Activated CD4-positive, alpha-beta T cell treated with anti-CD3 and anti-CD28 coated beads, Interleukin-2, amount 10 ng/mL, durations not matched to agents 7 days and 5 days (primary cell): ENCODE results near the gene ANLN. TPM values are rescaled to one million over a fixed set of nuclear protein-coding genes. Genes with fewer than 3 reads are reported as not detected.
"Not testable (repeated sequence)": the region's sequence is repeated elsewhere in the genome, so short reads cannot be mapped to it uniquely, and the experiment has no call there.

Experiments used
- CTCF ChIA-PET: fragments of 350-600 bp; sonication (Branson Sonifier 250); formaldehyde crosslinking; loops from one replicate; lab custom pipeline; 2021; ENCODE audit warnings: antibody characterized with exemption; lab: Charles Lee
- POLR2A ChIA-PET: fragments of 350-600 bp; sonication (Branson Sonifier 250); formaldehyde crosslinking; loops from one replicate; lab custom pipeline; 2021; ENCODE audit warnings: antibody characterized with exemption; lab: Charles Lee
- DNase-seq: peaks from one replicate; pipeline ENCODE4 v3.0.0-alpha.2; 2020
- H3K27ac Mint-ChIP-seq: one replicate; pipeline ENCODE4 v1.8.0; 2021; ENCODE audit warnings: mild to moderate bottlenecking, moderate library complexity, mixed read lengths
- H3K27me3 Mint-ChIP-seq: one replicate; pipeline ENCODE4 v1.8.0; 2021; ENCODE audit warnings: mixed read lengths
- H3K36me3 Mint-ChIP-seq: one replicate; pipeline ENCODE4 v1.8.0; 2021; ENCODE audit warnings: low read depth, mixed read lengths
- H3K4me1 Mint-ChIP-seq: one replicate; pipeline ENCODE4 v1.8.0; 2021; ENCODE audit warnings: mixed read lengths
- H3K4me3 Mint-ChIP-seq: one replicate; pipeline ENCODE4 v1.8.0; 2021; ENCODE audit warnings: mild to moderate bottlenecking, moderate library complexity, mixed read lengths
- H3K9me3 Mint-ChIP-seq: one replicate; pipeline ENCODE4 v1.8.0; 2021; ENCODE audit warnings: mixed read lengths
- total RNA-seq, 2 experiments: library from RNA; stranded (reverse); gene quantifications; one replicate each; pipeline ENCODE4 v1.2.3, GENCODE V29; 2021

The ANLN gene
- total RNA-seq, 2 experiments from 2014 or later, result 87.9 to 100 TPM

DNA sequence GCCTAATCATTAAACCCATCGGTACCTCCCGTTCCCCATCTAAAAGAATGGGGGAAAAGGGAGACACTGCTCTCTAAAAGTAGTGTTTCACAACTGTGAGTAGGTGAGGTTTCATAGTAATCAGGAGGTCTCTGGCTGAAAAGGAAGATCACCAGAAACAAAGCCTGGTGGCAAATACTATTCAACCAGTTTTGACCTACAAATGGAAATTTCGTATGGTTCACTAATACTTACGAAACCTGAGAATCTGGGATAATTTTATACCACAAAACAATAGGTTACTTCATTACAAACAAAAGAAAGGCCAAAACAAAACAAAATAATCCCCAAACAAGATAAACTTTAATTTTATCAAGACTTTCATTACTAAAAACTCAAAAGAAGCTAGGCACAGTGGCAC, 28.4 kb upstream of the ANLN start:
- ChIA-PET CTCF (interaction anchor here (1.7 kb wide), 1 partner anchor 42 kb away, joined by 5 read pairs; no protein-coding TSS in a partner anchor), POLR2A (no interaction called here)
- Mint-ChIP-seq H3K9me3 (no peaks in the 10 kb centered on the region), H3K36me3 (no peaks in the 10 kb centered on the region), H3K27ac (no peak overlapping the region), H3K27me3 (peaks cover 24% of the 10 kb centered on the region), H3K4me1 (peaks cover under 1% of the 10 kb centered on the region), H3K4me3 (no peak overlapping the region)
- no peak for DNase-seq

DNA sequence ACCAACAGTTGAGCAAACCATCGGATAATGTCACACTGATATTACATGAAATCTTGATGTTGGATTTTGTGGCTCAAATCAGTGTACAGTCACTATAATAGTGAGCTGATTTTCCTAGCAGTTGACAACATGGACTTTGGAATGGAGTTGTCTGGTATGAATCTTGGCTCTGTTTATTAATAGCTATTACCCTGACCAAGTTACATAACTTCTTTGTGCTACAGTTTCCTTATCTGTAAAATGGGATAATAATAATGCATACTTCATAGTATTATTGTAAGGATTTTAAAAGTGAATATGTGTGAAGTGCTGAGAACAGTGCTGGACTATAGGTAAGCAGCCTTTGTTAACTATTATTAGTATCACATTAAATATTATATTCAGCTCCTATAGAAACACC, 26.1 kb upstream of the ANLN start:
- Mint-ChIP-seq H3K27me3 (peaks cover 32% of the 10 kb centered on the region), H3K9me3 (no peaks in the 10 kb centered on the region), H3K4me1 (peaks cover 10% of the 10 kb centered on the region), H3K27ac (no peak overlapping the region), H3K4me3 (no peak overlapping the region), H3K36me3 (no peaks in the 10 kb centered on the region)
- CTCF ChIA-PET, result no interaction called here
- no peak for DNase-seq
- POLR2A ChIA-PET, result no interaction called here

DNA sequence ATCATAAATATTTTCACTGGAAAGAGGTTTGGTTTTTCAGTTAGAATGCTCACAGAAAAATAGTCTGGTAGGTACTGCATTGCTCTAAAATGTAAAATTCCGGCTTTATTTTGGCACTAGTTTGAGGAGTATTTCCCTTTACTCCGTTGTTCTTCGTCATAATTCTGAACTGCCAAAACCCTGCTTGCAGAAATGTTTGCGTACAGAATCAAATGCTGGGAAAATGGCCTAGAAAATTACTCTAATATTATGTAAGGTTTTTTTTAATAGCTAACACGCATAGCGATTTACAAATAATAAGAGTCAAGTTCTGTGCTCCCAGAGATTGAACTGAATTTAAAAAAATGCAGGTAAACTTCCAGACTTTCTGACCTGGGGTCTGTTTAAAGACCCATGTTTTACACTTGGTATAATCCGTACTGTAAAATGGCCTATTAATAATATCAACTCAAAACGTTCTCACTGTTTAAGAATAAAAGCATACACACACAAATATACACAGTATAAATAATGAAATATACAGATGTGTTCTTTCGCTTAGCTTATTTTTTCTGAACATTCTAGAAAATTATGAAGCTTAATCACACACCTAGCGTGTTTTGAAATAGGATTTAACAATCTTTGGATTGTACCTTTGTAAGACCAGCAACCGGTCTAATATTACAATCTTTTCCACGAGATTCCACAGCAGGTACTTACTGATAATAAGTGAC, 23.5 kb upstream of the ANLN start:
- H3K4me1 Mint-ChIP-seq, result peaks cover 12% of the 10 kb centered on the region
- POLR2A ChIA-PET, result no interaction called here
- H3K9me3 Mint-ChIP-seq, result no peaks in the 10 kb centered on the region
- CTCF ChIA-PET, result interaction anchor here (1.2 to 2.1 kb wide), 6 partner anchors 8 to 75 kb away, joined by 4 to 10 read pairs (median 8); partner anchors contain the start of gene ANLN
- no peaks in the 10 kb centered on the region for H3K36me3 Mint-ChIP-seq
- DNase-seq, result no peak
- H3K27ac Mint-ChIP-seq, result peak overlapping the region; percentile 19
- H3K27me3 Mint-ChIP-seq, result peaks cover 42% of the 10 kb centered on the region
- H3K4me3 Mint-ChIP-seq, result peak overlapping the region; percentile 80

DNA sequence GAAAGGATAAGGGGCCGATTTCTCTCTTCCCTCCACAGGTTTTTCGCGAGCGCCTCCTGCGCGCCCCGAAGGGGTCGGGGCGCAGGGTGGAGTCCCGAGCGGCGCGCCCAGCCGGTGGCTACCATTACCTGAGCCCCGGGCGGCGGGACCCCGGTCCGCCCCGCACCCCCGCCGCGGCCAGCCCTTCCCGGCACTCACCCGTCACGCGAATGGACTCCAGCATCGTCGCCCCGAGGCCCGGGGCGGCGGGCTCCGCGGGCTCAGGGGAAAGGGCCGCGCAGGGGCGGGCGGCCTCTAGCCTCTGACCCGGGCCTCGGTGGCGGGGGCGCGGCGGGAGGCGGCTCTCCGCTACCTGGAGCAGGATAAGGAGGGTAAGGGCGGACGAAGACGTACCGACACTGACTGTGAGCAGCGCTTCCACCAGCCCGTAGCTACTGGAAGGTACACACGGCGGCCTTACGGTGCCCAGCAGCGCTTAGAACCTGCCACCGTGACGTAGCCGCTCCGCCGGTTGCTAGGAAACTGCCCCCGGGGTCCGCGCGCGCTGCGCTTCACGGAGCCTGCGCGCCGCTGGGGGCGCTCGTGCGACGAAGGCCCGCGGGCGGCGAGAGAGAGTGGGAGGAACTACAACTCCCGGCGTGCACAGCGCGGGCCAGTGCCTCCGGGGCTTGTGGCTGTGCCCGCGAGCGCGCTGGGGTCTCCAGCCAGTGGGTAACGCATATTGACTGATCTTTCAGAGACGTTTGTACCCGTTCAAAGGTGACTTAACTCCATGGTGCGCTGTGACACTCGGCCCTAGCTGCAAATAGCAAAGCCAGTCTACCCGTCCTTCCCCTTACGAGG, 22.7 kb upstream of the ANLN start:
- Mint-ChIP-seq H3K4me3 (peak overlapping the region; percentile 92), H3K36me3 (no peaks in the 10 kb centered on the region), H3K4me1 (peaks cover 12% of the 10 kb centered on the region), H3K27ac (peak overlapping the region; percentile 78), H3K27me3 (peaks cover 43% of the 10 kb centered on the region), H3K9me3 (no peaks in the 10 kb centered on the region)
- ChIA-PET CTCF (interaction anchor here (0.5 to 2.1 kb wide), 12 partner anchors 9 to 258 kb away, joined by 3 to 13 read pairs (median 4); partner anchors contain the start of gene ANLN), POLR2A (no interaction called here)
- DNase-seq, result peak; percentile 91

DNA sequence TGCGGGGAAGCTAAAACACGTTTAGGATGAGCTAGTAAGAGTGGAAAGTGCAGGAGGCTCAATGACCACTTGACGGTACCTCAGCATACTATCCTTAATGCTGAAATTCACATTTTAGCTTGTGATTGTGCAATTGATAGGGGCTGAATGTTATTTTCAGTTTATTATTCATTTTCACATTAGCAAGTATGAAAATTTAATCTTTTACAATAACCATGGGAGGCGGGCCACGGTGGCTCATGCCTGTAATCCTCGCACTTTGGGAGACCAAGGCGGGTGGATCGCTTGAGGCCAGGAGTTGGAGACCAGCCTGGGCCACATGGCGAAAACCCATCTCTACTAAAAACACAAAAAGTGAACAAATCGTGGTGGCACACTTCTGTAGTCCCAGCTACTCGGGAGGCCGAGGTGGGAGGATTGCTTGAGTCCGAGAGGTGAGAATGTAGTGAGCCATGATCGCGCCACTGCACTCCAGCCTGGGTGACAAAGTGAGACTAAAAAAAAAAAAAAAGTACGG, 22.0 kb upstream of the ANLN start:
- POLR2A ChIA-PET, result no interaction called here
- Mint-ChIP-seq H3K27ac (peak overlapping the region; percentile 78), H3K36me3 (no peaks in the 10 kb centered on the region), H3K4me1 (peaks cover 12% of the 10 kb centered on the region), H3K9me3 (no peaks in the 10 kb centered on the region), H3K4me3 (peak overlapping the region; percentile 92), H3K27me3 (peaks cover 45% of the 10 kb centered on the region)
- CTCF ChIA-PET, result interaction anchor here (0.5 to 2.1 kb wide), 14 partner anchors 8 to 257 kb away, joined by 3 to 13 read pairs (median 4); partner anchors contain the start of gene ANLN
- DNase-seq, result no peak

DNA sequence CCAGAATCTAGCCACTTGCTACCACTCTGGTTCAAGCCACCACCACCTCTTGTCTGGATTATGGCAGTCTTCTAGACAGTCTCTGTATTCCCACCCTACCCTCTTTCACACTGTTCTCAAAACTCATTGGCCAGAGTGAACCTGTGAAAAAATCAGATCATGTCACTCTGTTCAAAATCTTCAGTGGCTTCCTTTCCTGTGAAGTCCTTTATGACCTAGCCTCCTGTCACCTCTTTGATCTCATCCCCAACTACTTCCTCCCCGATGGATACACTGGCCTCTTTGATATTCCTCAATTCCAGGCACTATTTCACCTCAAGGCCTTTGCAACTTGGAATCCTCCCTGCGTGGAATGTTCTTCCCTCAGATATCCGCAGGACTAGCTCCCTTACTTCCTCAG, 21.2 kb upstream of the ANLN start:
- H3K27me3 Mint-ChIP-seq, result peaks cover 45% of the 10 kb centered on the region
- H3K4me3 Mint-ChIP-seq, result peak overlapping the region; percentile 20
- no peaks in the 10 kb centered on the region for H3K9me3 Mint-ChIP-seq
- no peak overlapping the region for H3K27ac Mint-ChIP-seq
- POLR2A ChIA-PET, result no interaction called here
- CTCF ChIA-PET, result interaction anchor here (0.6 to 2.1 kb wide), 5 partner anchors 9 to 93 kb away, joined by 3 to 13 read pairs (median 6); partner anchors contain the start of gene ANLN
- no peak for DNase-seq
- H3K36me3 Mint-ChIP-seq, result no peaks in the 10 kb centered on the region
- peaks cover 12% of the 10 kb centered on the region for H3K4me1 Mint-ChIP-seq

DNA sequence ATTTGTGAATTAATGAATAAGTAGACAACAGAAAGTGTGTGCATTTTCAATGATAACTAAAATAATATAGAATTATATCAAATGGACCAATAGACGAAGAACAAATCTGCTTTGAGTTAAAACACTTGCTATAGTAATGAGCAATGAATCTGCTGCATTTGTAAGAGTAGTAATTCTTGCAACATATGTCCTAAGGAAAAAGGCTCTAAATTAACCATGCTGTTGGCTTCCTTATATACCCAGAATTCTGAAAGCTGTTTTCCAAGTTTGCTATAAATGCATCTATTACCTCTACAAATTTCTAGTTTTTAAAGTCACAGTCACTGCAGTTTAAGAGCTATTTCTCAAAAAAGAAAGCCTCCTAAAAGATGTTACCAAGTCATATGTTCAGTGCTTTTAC, 20.5 kb upstream of the ANLN start:
- CTCF ChIA-PET, result no interaction called here

DNA sequence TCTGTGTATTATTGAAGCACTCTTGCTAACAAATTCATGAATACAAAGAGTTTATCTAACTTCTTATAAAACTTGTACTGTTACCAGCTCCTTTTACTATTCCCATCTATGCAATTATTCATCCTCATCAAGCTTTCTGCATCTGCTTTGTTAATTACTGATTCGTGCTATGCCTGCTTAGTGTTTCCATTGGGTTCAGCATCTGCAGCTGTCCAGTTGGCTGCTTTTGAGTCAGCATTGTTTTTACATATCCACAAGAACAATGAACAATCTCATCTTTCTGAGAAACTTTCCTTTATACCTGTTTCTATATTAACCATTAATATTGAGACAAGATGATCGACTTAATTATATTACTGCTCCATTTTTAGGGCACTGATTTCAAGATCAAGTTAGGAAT, 19.6 kb upstream of the ANLN start:
- DNase-seq, result no peak
- no peaks in the 10 kb centered on the region for H3K36me3 Mint-ChIP-seq
- H3K4me3 Mint-ChIP-seq, result no peak overlapping the region
- H3K9me3 Mint-ChIP-seq, result no peaks in the 10 kb centered on the region
- POLR2A ChIA-PET, result no interaction called here
- peaks cover 39% of the 10 kb centered on the region for H3K27me3 Mint-ChIP-seq
- no peak overlapping the region for H3K27ac Mint-ChIP-seq
- peaks cover 12% of the 10 kb centered on the region for H3K4me1 Mint-ChIP-seq
- CTCF ChIA-PET, result no interaction called here

More for the DNA sequence above, 20.5 kb upstream of the ANLN start:
- H3K4me1 Mint-ChIP-seq, result peaks cover 12% of the 10 kb centered on the region
- no peak overlapping the region for H3K27ac Mint-ChIP-seq
- no peaks in the 10 kb centered on the region for H3K9me3 Mint-ChIP-seq
- no peak overlapping the region for H3K4me3 Mint-ChIP-seq
- H3K27me3 Mint-ChIP-seq, result peaks cover 45% of the 10 kb centered on the region
- POLR2A ChIA-PET, result no interaction called here
- no peak for DNase-seq
- H3K36me3 Mint-ChIP-seq, result no peaks in the 10 kb centered on the region

DNA sequence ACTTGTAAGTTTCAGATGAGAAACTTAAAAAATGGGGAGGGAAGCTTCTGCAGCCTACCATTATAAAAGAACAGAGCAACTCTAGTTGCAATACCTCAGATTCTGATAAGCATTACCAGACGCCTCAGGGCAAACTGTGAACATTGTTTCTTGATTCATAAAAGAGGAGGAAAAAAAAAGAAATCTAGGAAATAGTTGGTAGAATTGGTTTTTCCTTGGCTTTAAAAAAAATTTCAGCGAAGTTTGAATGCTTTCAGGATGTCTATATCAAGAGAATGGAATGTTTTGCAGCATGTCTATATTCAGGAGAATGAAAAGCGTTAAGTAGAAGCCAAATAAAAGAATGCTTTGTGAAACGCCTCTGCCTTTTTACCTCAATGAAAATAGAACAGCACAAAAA, 17.5 kb upstream of the ANLN start:
- ChIA-PET CTCF (no interaction called here), POLR2A (no interaction called here)
- peaks cover 36% of the 10 kb centered on the region for H3K27me3 Mint-ChIP-seq
- no peak overlapping the region for H3K27ac Mint-ChIP-seq
- peaks cover 9% of the 10 kb centered on the region for H3K4me1 Mint-ChIP-seq
- H3K9me3 Mint-ChIP-seq, result peaks cover 2% of the 10 kb centered on the region
- H3K36me3 Mint-ChIP-seq, result peaks cover 2% of the 10 kb centered on the region
- no peak overlapping the region for H3K4me3 Mint-ChIP-seq
- no peak for DNase-seq

DNA sequence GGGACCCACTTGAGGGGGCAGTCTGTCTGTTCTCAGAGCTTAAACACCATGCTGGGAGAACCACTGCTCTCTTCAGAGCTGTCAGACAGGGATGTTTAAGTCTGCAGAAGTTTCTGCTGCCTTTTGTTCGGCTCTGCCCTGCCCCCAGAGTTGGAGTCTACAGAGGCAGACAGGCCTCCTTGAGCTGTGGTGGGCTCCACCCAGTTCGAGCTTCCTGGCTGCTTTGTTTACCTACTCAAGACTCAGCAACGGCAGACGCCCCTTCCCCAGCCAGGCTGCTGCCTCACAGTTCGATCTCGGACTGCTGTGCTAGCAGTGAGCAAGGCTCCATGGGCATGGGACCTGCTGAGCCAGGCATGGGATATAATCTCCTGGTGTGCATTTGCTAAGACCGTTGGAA, 11.1 kb upstream of the ANLN start:
- Mint-ChIP-seq H3K27me3 (peaks cover 17% of the 10 kb centered on the region), H3K4me1 (peaks cover 17% of the 10 kb centered on the region), H3K27ac (peak overlapping the region; percentile 14), H3K9me3 (peaks cover 17% of the 10 kb centered on the region)
- H3K36me3 Mint-ChIP-seq, POLR2A ChIA-PET, H3K4me3 Mint-ChIP-seq: not testable (repeated sequence)
- CTCF ChIA-PET, result interaction anchor here (1.4 to 2.7 kb wide), 2 partner anchors 11 to 31 kb away, joined by 3 to 13 read pairs; a partner anchor contains a TSS
- peak; percentile 32 for DNase-seq

DNA sequence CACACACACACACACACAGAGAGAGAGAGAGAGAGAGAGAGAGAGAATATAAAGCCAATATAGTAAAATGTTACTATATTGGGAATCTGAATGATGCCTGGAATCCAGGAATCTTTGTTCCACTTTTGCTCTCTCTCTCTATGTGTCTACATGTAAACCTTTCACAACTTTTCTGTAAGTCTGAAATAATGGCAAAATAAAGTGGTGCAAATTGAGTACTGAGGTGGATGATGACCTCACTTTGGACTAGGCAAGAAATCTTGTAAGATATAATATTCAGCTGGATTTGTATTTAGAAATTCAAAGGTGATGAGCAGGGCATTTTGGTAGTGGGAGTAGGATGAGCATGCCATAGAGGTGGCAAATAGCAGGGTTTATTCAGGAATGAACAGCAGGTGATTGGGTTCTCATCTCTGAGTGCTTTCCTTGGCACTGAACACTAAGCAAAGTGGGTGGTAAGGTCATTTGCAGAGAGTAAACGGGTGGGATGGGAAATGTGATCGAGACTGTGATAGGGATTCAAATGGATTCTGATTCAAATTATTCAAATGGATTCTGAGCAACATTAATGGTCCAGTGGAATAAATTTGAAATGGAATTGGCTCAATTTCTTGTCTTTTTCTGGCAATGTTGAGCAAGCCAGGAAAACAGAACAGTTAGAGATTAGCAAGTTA, 9.7 kb upstream of the ANLN start:
- Mint-ChIP-seq H3K9me3 (peaks cover 17% of the 10 kb centered on the region), H3K36me3 (peaks cover 9% of the 10 kb centered on the region), H3K4me3 (no peak overlapping the region), H3K4me1 (peaks cover 17% of the 10 kb centered on the region), H3K27me3 (peaks cover 17% of the 10 kb centered on the region), H3K27ac (peak overlapping the region; percentile 15)
- DNase-seq, result no peak
- ChIA-PET CTCF (interaction anchor here (1.2 to 2.7 kb wide), 3 partner anchors 13 to 940 kb away, joined by 3 to 8 read pairs (median 3); a partner anchor contains a TSS), POLR2A (interaction anchor here (0.7 kb wide), 1 partner anchor 400 kb away, joined by 3 read pairs; no protein-coding TSS in a partner anchor)

DNA sequence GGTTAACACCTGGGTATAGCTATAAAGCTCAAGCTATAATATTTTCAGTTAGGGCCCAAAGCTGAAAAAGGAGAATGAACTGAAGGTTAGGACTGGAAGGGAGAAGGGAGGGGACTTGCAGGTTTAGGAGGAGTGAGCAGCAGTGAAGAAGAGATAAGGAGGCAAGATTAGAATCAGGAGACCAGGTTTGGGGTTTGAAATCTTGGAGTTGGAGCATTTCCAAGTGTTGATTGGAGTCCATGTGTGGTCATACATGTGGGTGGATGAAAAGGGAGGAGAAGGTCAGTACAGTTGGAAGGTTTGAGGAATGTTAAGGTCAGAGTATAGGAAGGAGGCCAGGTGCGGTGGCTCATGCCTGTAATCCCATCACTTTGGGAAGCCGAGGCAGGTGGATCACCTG, 8.6 kb upstream of the ANLN start:
- H3K4me1 Mint-ChIP-seq, result peaks cover 17% of the 10 kb centered on the region
- H3K27ac Mint-ChIP-seq, result no peak overlapping the region
- DNase-seq, result no peak
- ChIA-PET POLR2A (interaction anchor here (0.7 kb wide), 1 partner anchor 401 kb away, joined by 3 read pairs; no protein-coding TSS in a partner anchor), CTCF (interaction anchor here (1.4 to 2.7 kb wide), 2 partner anchors 14 to 25 kb away, joined by 3 to 8 read pairs; a partner anchor contains a TSS)
- H3K4me3 Mint-ChIP-seq, result no peak overlapping the region
- H3K9me3 Mint-ChIP-seq, result peaks cover 17% of the 10 kb centered on the region
- peaks cover 13% of the 10 kb centered on the region for H3K27me3 Mint-ChIP-seq
- H3K36me3 Mint-ChIP-seq, result peaks cover 9% of the 10 kb centered on the region
